Lower lobe of right lung (tissue), 2 donors: ENCODE measurements around the gene NAALADL1. TPM values are rescaled to one million over a fixed set of nuclear protein-coding genes. Genes with fewer than 3 reads are reported as not detected.

ENCODE experiments used
- ATAC-seq, 2 donors: fragments of 200-7000 bp; cut with Tn5 transposase; one replicate each; pipeline ENCODE4 v1.9.1; 2020 to 2022; ENCODE audit warnings: mild to moderate bottlenecking in 2 of 2, moderate library complexity in 2 of 2
- DNase-seq: peaks from one replicate; pipeline ENCODE4 v3.0.0-alpha.2; 2020
- H3K27ac ChIP-seq: fragments of 200-600 bp; one replicate; pipeline ENCODE4 v1.8.0; 2022
- H3K27me3 ChIP-seq: fragments of 200-600 bp; one replicate; pipeline ENCODE4 v1.8.0; 2022; ENCODE audit warnings: low read depth
- H3K36me3 ChIP-seq: fragments of 200-600 bp; one replicate; pipeline ENCODE4 v1.8.0; 2022; ENCODE audit warnings: mild to moderate bottlenecking
- H3K4me1 ChIP-seq: fragments of 200-600 bp; one replicate; pipeline ENCODE4 v1.8.0; 2022
- H3K4me3 ChIP-seq: fragments of 200-600 bp; one replicate; pipeline ENCODE4 v1.8.0; 2022; ENCODE audit warnings: mild to moderate bottlenecking
- H3K9me3 ChIP-seq: fragments of 200-600 bp; one replicate; pipeline ENCODE4 v1.8.0; 2022
- intact Hi-C: fragments of 100-400 bp; cut with DNase I; formaldehyde crosslinking; loops from one replicate; pipeline ENCODE4 v1.11.0; 2022
- total RNA-seq: library from RNA; stranded (reverse); fragmentation: NEBNext Ultra II Directional; extraction: Animal tissue kit (Norgen Biotek cat#: 25700); gene quantifications from one replicate; pipeline ENCODE4 v1.2.1, GENCODE V29; 2021
- TF ChIP-seq, protein P1 (sequence below): fragments of 200-600 bp; IDR thresholded peaks from one replicate; pipeline ENCODE4 v1.8.0; 2022; ENCODE audit warnings: antibody characterized with exemption, mild to moderate bottlenecking
- donor health status: DM: no; HTN: yes; CAD: no; lungs with severe emphysema.

Gene NAALADL1
- total RNA-seq, 1 donor from 2014 or later, result 12.2 TPM

DNA sequence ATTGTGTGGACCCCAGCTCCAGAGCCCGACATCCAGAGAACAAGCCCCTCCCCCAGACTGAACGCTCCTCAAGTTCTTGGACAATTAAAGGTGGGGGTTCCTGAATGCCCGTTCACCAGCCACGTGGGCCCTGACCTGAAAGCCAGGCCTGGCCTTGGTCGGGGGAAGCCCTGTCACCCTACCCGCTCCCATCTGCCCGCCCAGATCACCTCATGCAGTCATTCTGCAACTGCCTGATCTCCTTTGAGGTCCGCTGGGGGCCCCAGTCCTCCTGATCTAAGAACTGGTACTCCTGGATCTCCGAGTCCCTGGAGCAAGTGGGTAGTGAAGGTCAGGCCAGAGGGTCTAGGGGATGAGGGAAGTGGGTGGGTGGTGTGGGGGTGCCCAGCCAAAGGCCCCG is 9.1 kb upstream of the NAALADL1 start:
- TF ChIP-seq, protein P1, sequence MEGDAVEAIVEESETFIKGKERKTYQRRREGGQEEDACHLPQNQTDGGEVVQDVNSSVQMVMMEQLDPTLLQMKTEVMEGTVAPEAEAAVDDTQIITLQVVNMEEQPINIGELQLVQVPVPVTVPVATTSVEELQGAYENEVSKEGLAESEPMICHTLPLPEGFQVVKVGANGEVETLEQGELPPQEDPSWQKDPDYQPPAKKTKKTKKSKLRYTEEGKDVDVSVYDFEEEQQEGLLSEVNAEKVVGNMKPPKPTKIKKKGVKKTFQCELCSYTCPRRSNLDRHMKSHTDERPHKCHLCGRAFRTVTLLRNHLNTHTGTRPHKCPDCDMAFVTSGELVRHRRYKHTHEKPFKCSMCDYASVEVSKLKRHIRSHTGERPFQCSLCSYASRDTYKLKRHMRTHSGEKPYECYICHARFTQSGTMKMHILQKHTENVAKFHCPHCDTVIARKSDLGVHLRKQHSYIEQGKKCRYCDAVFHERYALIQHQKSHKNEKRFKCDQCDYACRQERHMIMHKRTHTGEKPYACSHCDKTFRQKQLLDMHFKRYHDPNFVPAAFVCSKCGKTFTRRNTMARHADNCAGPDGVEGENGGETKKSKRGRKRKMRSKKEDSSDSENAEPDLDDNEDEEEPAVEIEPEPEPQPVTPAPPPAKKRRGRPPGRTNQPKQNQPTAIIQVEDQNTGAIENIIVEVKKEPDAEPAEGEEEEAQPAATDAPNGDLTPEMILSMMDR, result no peak
- ATAC-seq, result no peak
- H3K27me3 ChIP-seq, result no peaks in the 10 kb centered on the region
- intact Hi-C loops, result no loop called here
- H3K27ac ChIP-seq, result no peak overlapping the region
- DNase-seq, result no peak
- no peaks in the 10 kb centered on the region for H3K36me3 ChIP-seq
- H3K4me1 ChIP-seq, result no peaks in the 10 kb centered on the region
- H3K4me3 ChIP-seq, result no peak overlapping the region
- no peaks in the 10 kb centered on the region for H3K9me3 ChIP-seq

DNA sequence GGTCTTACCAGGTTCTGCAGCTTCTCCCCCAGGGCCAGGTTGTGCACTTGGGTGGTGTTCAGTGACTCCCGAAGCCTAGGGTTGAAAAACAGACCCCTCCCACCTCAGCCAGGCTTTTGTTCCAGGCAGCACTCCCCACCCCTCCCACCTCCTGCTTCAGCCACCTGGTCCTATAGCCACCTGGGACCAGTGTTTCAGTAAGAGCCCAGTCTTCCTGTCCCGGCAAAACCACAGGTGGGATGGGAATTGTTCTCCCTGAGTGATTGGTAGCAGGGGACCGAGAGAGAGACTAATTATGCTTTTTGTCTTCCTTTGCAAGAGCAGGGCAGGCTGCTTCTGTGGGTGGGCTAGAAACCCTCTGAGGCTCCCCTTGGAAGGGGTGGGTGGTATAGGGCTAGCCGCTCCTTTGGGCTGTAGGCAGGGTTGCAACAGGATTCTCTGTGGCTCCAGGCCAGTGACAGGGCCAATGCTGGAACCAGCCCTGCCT is 8.5 kb upstream of the NAALADL1 start:
- Histone ChIP-seq H3K36me3 (no peaks in the 10 kb centered on the region), H3K9me3 (no peaks in the 10 kb centered on the region), H3K4me1 (no peaks in the 10 kb centered on the region), H3K4me3 (no peak overlapping the region), H3K27me3 (no peaks in the 10 kb centered on the region), H3K27ac (no peak overlapping the region)
- ATAC-seq, result no peak
- no peak for DNase-seq
- TF ChIP-seq, protein P1, result no peak
- intact Hi-C loops, result no loop called here

DNA sequence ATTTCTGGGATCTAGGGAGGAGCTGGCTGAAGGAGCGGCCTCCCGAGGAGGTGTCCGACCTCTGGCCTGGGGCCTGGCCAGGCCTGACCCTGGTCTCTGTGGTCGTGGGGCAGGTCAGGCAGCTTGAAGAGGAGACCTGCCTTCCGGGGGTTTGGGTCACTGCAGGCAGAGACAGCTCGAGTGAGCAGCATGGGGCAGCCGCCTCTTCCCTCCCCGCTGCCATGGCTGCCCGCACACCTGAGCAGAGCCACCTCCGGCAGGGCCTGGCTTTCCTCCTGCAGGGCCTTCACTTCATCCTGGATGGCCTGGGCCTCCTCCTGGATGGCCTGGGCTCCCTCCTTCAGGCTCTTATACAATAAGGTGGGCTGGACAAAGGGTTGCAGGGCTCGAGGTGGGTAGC is 8.0 kb upstream of the NAALADL1 start:
- DNase-seq (no peak), ATAC-seq (no peak)
- Histone ChIP-seq H3K27me3 (no peaks in the 10 kb centered on the region), H3K27ac (no peak overlapping the region), H3K4me1 (no peaks in the 10 kb centered on the region), H3K9me3 (no peaks in the 10 kb centered on the region), H3K4me3 (no peak overlapping the region), H3K36me3 (no peaks in the 10 kb centered on the region)
- TF ChIP-seq, protein P1, result no peak
- intact Hi-C loops, result no loop called here

DNA sequence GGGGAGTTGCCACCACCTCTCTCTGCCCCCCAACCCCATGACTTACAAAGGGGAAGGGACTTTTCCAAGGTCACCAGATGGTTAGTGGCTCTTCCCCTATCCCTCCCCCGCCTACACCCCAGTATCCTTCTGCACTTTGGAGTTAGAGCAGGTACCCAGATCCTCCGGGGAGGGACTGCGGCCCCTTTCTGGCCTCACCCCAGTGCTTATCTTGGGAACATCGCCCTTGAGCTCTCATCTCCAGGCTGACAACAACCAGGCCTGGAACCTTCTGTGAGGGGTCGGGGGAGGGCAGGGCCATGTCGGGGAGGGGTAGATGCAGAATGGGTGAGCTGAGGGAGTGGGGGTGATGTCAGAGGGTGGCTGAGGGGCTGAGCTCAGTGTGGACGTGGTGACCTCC is 7.5 kb upstream of the NAALADL1 start:
- Histone ChIP-seq H3K36me3 (no peaks in the 10 kb centered on the region), H3K27me3 (no peaks in the 10 kb centered on the region), H3K4me1 (no peaks in the 10 kb centered on the region), H3K27ac (no peak overlapping the region), H3K4me3 (no peak overlapping the region), H3K9me3 (no peaks in the 10 kb centered on the region)
- TF ChIP-seq, protein P1, result no peak
- ATAC-seq (no peak), DNase-seq (no peak)
- intact Hi-C loops, result no loop called here

DNA sequence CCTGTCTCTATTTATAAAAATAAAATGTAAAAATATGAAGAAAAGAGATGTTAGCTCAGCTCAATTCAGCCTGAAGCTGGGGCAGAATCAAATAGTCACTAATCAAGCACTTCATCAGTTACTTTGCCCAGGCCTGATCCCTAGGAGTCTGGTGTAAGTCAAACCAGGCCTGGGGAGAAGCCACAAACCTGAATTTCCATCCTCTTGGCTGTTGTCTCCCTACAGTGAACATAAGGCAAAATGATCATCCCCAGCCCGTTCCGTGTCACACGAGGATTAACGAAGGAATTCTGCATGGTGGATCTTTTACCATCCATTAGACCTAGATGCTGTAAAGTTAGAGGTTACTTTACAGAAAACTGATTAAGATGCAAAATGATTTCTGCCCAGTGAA is 6.5 kb upstream of the NAALADL1 start:
- DNase-seq (no peak), ATAC-seq (no peak)
- Histone ChIP-seq H3K36me3 (no peaks in the 10 kb centered on the region), H3K4me3 (no peak overlapping the region), H3K9me3 (no peaks in the 10 kb centered on the region), H3K27me3 (no peaks in the 10 kb centered on the region), H3K4me1 (no peaks in the 10 kb centered on the region), H3K27ac (no peak overlapping the region)
- intact Hi-C loops, result no loop called here
- TF ChIP-seq, protein P1, result no peak

DNA sequence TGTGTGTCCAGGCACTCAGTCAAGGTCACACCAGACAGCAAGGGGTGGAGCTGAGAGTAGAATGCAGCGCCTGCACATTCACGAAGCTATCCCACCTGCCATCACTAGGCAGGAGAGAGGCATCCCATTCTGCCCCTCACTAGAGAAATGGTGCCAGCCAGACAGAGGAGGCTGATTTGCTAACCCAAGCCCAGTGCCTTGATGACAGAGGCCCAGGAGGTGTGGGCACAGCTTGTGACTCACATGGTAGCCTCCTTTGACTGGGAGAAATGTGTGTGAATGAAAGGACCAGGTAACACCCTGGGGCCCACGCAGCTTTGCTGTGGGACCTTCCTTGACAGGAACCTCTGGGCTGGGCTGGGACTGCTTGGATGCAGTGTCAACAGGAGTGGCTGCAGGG is 5.2 kb upstream of the NAALADL1 start:
- H3K27me3 ChIP-seq, result no peaks in the 10 kb centered on the region
- no peak overlapping the region for H3K27ac ChIP-seq
- H3K4me1 ChIP-seq, result no peaks in the 10 kb centered on the region
- DNase-seq (no peak), ATAC-seq (no peak)
- H3K4me3 ChIP-seq, result no peak overlapping the region
- H3K9me3 ChIP-seq, result no peaks in the 10 kb centered on the region
- TF ChIP-seq, protein P1, result no peak
- no peaks in the 10 kb centered on the region for H3K36me3 ChIP-seq
- intact Hi-C loops, result no loop called here
